Mucosa of rectum (tissue), 2 donors: Measurements from ENCODE around the gene SESN1.
A peak's percentile ranks its signal among the peaks of the same experiment; 100 is the strongest.

Experiments
- H3K27ac ChIP-seq, 2 donors: one replicate each; pipeline ENCODE4 v1.7.0; 2013; ENCODE audit warnings: inconsistent platforms in 2 of 2, low read depth in 2 of 2, low read length in 2 of 2
- H3K27me3 ChIP-seq, 2 donors: one replicate each; pipeline ENCODE4 v1.7.0; 2013; ENCODE audit warnings: low read length in 2 of 2; ENCODE audit not compliant: control insufficient read depth in 2 of 2, insufficient read depth in 2 of 2
- H3K36me3 ChIP-seq, 2 donors: one replicate each; pipeline ENCODE4 v1.7.0; 2013; ENCODE audit warnings: low read length in 2 of 2; ENCODE audit not compliant: control insufficient read depth in 2 of 2, insufficient read depth in 2 of 2
- H3K4me1 ChIP-seq, 2 donors: one replicate each; pipeline ENCODE4 v1.7.0; 2013; ENCODE audit warnings: low read length in 2 of 2, mild to moderate bottlenecking in 1 of 2; ENCODE audit not compliant: control insufficient read depth in 2 of 2, insufficient read depth in 2 of 2
- H3K4me3 ChIP-seq, 2 donors: one replicate each; pipeline ENCODE4 v1.7.0; 2013; ENCODE audit warnings: low read length in 2 of 2
- H3K9ac ChIP-seq, 2 donors: one replicate each; pipeline ENCODE4 v1.7.0; 2013; ENCODE audit warnings: low read length in 2 of 2, low read depth in 1 of 2, mild to moderate bottlenecking in 1 of 2
- H3K9me3 ChIP-seq, 2 donors: one replicate each; pipeline ENCODE4 v1.7.0; 2013; ENCODE audit warnings: low read length in 2 of 2; ENCODE audit not compliant: control insufficient read depth in 2 of 2
- donor health status: healthy.
- donor health status: Normal muscosa, but diverticular disease.

SESN1 gene

GRCh38 chr6:108999428-108999827 lies 95.2 kb downstream of the SESN1 start:
- H3K9me3 ChIP-seq, result no peaks in the 10 kb centered on the region
- H3K4me3 ChIP-seq, result no peak overlapping the region
- H3K36me3 ChIP-seq, result peaks cover 19 to 21% of the 10 kb centered on the region in 2 donors
- H3K27me3 ChIP-seq, result no peaks in the 10 kb centered on the region
- peaks cover 4 to 20% of the 10 kb centered on the region in 2 donors for H3K4me1 ChIP-seq
- no peak overlapping the region for H3K27ac ChIP-seq
- no peak overlapping the region for H3K9ac ChIP-seq

GRCh38 chr6:108998485-108998884 lies 96.2 kb downstream of the SESN1 start:
- Histone ChIP-seq H3K36me3 (peaks cover 21 to 24% of the 10 kb centered on the region in 2 donors), H3K4me1 (peaks cover 4 to 13% of the 10 kb centered on the region in 2 donors), H3K9ac (no peak overlapping the region), H3K27ac (no peak overlapping the region), H3K4me3 (no peak overlapping the region), H3K27me3 (no peaks in the 10 kb centered on the region), H3K9me3 (no peaks in the 10 kb centered on the region)

- Histone ChIP-seq H3K4me1 (peaks cover 0 to under 1% of the 10 kb centered on the region in 2 donors), H3K27ac (no peak overlapping the region), H3K9me3 (no peaks in the 10 kb centered on the region), H3K4me3 (no peak overlapping the region), H3K27me3 (no peaks in the 10 kb centered on the region), H3K36me3 (peaks cover 28 to 36% of the 10 kb centered on the region in 2 donors), H3K9ac (no peak overlapping the region)
Measured at GRCh38 chr6:108996208-108996607, 98.4 kb downstream of the SESN1 start.

- Histone ChIP-seq H3K4me1 (peaks cover 2 to 5% of the 10 kb centered on the region in 2 donors), H3K9me3 (no peaks in the 10 kb centered on the region), H3K36me3 (peaks cover 29 to 45% of the 10 kb centered on the region in 2 donors)
Measured at GRCh38 chr6:108995296-108995695, 99.3 kb downstream of the SESN1 start.

GRCh38 chr6:108993876-108994275 lies 100.8 kb downstream of the SESN1 start:
- peaks cover 5 to 9% of the 10 kb centered on the region in 2 donors for H3K4me1 ChIP-seq
- peaks cover 29 to 49% of the 10 kb centered on the region in 2 donors for H3K36me3 ChIP-seq

More at GRCh38 chr6:108995296-108995695, 99.3 kb downstream of the SESN1 start:
- no peaks in the 10 kb centered on the region for H3K27me3 ChIP-seq
- H3K27ac ChIP-seq, result no peak overlapping the region
- no peak overlapping the region for H3K4me3 ChIP-seq
- H3K9ac ChIP-seq, result no peak overlapping the region

GRCh38 chr6:108989700-108990099 lies 104.9 kb downstream of the SESN1 start:
- Histone ChIP-seq H3K27ac (peak overlapping the region in 1 of 2 donors; percentile 3), H3K9ac (no peak overlapping the region), H3K9me3 (no peaks in the 10 kb centered on the region), H3K27me3 (no peaks in the 10 kb centered on the region), H3K4me3 (peak overlapping the region in 1 of 2 donors; percentile 32), H3K36me3 (peaks cover 33 to 46% of the 10 kb centered on the region in 2 donors), H3K4me1 (peaks cover 10 to 11% of the 10 kb centered on the region in 2 donors)

More at GRCh38 chr6:108993876-108994275, 100.8 kb downstream of the SESN1 start:
- H3K9me3 ChIP-seq, result no peaks in the 10 kb centered on the region
- H3K27me3 ChIP-seq, result no peaks in the 10 kb centered on the region
- H3K27ac ChIP-seq, result no peak overlapping the region
- H3K4me3 ChIP-seq, result no peak overlapping the region
- H3K9ac ChIP-seq, result no peak overlapping the region

GRCh38 chr6:108988765-108989164 lies 105.9 kb downstream of the SESN1 start:
- Histone ChIP-seq H3K9ac (no peak overlapping the region), H3K4me3 (no peak overlapping the region), H3K27ac (no peak overlapping the region), H3K27me3 (no peaks in the 10 kb centered on the region), H3K36me3 (peaks cover 29 to 46% of the 10 kb centered on the region in 2 donors), H3K4me1 (peaks cover 10 to 11% of the 10 kb centered on the region in 2 donors), H3K9me3 (no peaks in the 10 kb centered on the region)

GRCh38 chr6:108988296-108988695 lies 106.3 kb downstream of the SESN1 start:
- peaks cover 29 to 46% of the 10 kb centered on the region in 2 donors for H3K36me3 ChIP-seq
- no peaks in the 10 kb centered on the region for H3K27me3 ChIP-seq
- H3K9ac ChIP-seq, result no peak overlapping the region
- H3K9me3 ChIP-seq, result no peaks in the 10 kb centered on the region
- H3K4me3 ChIP-seq, result no peak overlapping the region
- no peak overlapping the region for H3K27ac ChIP-seq
- H3K4me1 ChIP-seq, result peaks cover 10 to 11% of the 10 kb centered on the region in 2 donors

GRCh38 chr6:108987156-108987555 lies 107.5 kb downstream of the SESN1 start:
- Histone ChIP-seq H3K9me3 (no peaks in the 10 kb centered on the region), H3K4me1 (peaks cover 10 to 11% of the 10 kb centered on the region in 2 donors), H3K36me3 (peaks cover 25 to 35% of the 10 kb centered on the region in 2 donors), H3K27me3 (no peaks in the 10 kb centered on the region), H3K27ac (no peak overlapping the region), H3K4me3 (no peak overlapping the region), H3K9ac (no peak overlapping the region)

GRCh38 chr6:108985301-108985700 lies 109.3 kb downstream of the SESN1 start:
- Histone ChIP-seq H3K4me3 (no peak overlapping the region), H3K27me3 (no peaks in the 10 kb centered on the region), H3K36me3 (peaks cover 21 to 22% of the 10 kb centered on the region in 2 donors), H3K9ac (no peak overlapping the region), H3K9me3 (no peaks in the 10 kb centered on the region), H3K27ac (no peak overlapping the region), H3K4me1 (peaks cover 5 to 10% of the 10 kb centered on the region in 2 donors)
